GM20431 (cell line): ENCODE measurements around the gene PPP1R3G.
"Not testable (repeated sequence)": the region's sequence is repeated elsewhere in the genome, so short reads cannot be mapped to it uniquely, and the experiment has no call there.

Experiments
- in situ Hi-C: fragments of 300-500 bp; cut with MseI, MboI; formaldehyde crosslinking; loops from one replicate; pipeline ENCODE4 v1.15.0; 2020; ENCODE audit warnings: low sequenced_read_pairs; ENCODE audit not compliant: unreplicated experiment

The PPP1R3G gene

GRCh38 chr6:5084781-5085647 lies at the start of gene PPP1R3G:
Gene PPP1R3G (plus strand): TSS chr6:5085341. CDS start chr6:5085486, 145 bp downstream.
- in situ Hi-C loops, result no loop called here

DNA sequence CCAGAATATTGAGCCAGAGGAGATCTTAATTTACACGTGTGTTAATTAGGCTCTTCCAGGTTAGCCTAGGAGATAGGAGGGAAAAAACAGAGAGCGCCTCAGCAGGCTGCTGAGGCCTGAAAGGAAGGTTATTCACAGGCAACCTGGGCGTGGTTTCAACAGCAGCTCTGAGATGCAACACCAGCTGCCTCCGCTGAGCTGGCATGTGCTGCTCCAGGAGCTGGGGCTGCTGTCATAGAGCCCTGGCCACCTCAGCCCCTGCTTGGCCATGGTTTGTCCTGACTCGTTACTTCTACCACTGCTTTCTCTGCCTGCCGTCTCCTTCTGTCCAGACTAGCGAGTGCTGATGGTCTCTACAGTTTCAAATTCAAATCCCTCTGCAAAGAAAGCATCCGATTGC lies 48.9 kb upstream of the PPP1R3G start:
- in situ Hi-C loops, result no loop called here

DNA sequence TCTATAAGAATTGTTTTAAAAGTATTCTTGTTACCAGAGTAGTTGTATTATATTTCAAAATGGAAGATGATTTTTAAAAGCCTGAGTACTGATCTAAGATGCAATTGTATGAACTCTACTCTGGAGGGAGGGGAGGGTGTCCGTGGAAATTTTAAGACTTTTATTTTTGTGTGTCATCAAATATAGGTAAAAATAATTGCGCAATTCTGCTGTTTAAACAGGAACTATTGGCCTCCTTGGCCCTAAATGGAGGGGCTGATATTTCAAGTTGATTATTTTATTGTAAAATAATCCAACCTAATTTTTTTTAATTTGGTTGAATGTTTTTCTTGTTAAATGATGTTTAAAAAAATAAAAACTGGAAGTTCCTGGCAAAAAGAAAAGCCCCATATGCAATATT lies 43.2 kb upstream of the PPP1R3G start:
- in situ Hi-C loops, result no loop called here

DNA sequence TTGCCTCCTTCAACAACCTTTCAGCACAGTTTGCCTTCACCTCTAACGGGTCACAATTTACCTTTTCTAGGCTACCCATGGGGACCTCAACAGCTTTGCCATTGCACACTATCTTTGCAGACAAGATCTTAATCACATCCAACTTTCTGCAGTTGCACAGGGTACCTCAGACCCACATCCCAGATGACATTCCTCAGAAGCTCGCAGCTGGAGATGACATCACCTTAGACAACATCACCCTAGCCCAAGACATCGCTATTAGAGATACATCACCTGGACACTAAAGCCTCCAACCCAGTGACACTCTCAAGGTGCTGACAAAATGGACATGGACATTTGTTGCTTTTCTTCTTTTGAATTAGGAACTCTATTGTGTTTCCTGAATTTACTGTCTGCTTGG lies 42.7 kb upstream of the PPP1R3G start:
- in situ Hi-C loops, result no loop called here

- in situ Hi-C loops, result no loop called here
Observed at GRCh38 chr6:5044866-5045265, 40.3 kb upstream of the PPP1R3G start.

DNA sequence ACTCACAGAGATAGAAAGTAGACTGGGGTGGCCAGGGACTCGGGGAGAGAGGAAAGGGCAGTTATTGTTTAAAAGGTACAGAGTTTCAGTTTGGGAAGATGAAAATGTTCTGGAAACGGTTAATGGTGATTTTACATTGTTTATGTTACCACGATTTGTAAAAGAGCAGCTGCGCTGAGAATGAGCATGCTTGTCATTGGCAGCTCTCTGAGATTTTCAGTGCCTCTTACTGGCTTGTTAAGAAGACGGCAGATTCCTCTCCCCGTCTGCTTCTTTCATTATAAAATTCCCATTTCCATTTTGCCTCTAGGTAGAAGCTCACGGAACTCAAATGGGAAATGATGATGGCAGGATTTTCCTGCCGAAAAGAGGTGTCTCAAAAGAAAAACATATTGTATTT lies 39.7 kb upstream of the PPP1R3G start:
- in situ Hi-C loops, result no loop called here

- in situ Hi-C loops, result no loop called here
Observed at GRCh38 chr6:5046430-5046829, 38.7 kb upstream of the PPP1R3G start.

DNA sequence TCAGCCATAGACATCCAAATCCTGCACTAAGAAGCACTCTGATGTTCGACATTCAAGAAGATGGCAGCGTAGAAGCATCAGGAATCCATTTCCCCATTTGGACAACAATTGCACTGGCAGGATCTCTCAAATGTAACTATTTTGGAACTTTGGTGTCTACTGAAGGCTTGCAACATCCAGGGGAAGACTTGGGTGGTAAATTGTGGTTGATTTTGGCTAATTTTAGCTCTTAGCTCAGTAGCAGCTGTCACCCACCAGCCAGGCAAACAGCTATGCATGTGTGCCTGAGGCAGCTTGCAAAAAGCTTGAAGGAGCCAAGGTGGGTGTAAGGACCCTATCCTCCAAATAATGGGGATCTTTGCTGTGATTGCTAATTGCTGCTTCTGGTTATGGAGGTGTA lies 35.1 kb upstream of the PPP1R3G start:
- in situ Hi-C loops, result no loop called here

GRCh38 chr6:5051394-5051793 lies 33.7 kb upstream of the PPP1R3G start:
- in situ Hi-C loops, result no loop called here

- in situ Hi-C loops, result no loop called here
Observed at GRCh38 chr6:5053038-5053437, 32.1 kb upstream of the PPP1R3G start.

DNA sequence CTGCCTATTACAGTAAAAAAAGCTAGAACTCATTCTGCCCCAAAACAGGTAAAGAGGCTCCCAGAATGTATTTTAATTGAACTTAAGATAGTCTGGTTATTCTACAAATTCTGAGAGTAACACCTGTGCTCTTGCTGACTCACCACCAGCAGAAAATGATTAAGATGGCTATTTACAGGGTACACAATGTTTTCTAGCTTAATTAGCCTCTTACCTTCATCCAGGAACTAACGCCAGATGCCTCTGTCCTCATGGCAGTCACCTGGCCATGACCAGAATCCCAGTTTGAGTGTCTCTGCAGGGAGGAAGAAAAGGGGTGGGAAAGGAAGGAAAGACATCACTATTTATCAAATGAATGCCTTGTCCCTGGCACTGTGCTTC lies 31.3 kb upstream of the PPP1R3G start:
- in situ Hi-C loops, result no loop called here

GRCh38 chr6:5054245-5054873 lies 30.8 kb upstream of the PPP1R3G start:
- in situ Hi-C loops, result no loop called here

DNA sequence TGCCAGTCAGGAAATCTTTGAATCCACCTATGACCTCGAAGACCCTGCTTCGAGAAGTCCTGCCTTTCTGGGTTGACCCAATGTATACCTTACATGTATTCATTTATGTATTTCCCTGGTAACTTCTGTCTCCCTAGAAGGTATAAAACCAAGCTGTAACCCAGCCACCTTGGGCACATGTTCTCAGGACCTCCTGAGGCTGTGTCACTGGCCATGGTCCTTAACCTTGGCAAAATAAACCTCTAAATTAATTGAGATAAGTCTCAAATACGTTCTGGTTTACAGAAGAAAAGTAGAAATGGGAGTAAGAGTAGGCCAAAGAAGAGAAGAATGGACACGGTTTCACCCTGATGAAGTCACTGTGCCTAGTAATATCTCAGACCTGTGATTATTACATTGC lies 30.0 kb upstream of the PPP1R3G start:
- in situ Hi-C loops, result no loop called here

- in situ Hi-C loops, result no loop called here
Observed at GRCh38 chr6:5058254-5058653, 26.9 kb upstream of the PPP1R3G start.

GRCh38 chr6:5059036-5059896 lies 25.9 kb upstream of the PPP1R3G start:
- in situ Hi-C loops, result no loop called here

DNA sequence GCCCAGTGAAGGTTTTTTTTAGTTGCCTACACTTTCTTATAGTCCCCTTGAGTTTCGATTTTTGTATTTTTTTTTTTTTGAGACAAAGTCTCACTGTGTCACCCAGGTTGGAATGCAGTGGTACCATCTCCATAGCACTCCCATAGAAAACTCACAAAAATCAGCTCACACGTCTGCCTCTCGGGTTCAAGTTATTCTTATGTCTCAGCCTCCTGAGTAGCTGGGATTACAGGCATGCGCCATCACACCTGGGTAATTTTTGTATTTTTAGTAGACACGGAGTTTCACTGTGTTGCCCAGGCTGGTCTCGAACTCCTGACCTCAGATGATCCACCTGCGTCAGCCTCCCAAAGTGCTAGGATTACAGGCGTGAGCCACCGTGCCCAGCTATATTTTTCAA lies 24.7 kb upstream of the PPP1R3G start:
- in situ Hi-C loops, result not testable (repeated sequence)

DNA sequence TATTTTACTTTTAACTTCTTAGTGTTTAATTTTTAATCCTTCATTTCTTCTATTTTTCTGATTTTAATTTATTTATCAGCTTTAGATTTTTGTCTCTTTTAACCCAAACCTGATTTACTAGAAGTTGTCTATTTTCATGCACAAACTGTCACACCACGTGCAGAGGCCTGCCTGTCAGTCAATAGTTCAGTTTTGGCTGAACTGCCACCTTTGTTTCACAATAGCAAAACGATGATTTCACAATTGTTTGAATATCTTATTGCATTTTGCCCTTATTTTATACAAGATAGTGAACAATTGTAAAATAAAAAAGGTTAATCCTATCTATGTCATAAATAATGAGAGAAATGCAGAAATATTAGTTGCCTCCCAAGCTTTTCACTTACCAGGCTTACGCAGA lies 24.0 kb upstream of the PPP1R3G start:
- in situ Hi-C loops, result no loop called here

DNA sequence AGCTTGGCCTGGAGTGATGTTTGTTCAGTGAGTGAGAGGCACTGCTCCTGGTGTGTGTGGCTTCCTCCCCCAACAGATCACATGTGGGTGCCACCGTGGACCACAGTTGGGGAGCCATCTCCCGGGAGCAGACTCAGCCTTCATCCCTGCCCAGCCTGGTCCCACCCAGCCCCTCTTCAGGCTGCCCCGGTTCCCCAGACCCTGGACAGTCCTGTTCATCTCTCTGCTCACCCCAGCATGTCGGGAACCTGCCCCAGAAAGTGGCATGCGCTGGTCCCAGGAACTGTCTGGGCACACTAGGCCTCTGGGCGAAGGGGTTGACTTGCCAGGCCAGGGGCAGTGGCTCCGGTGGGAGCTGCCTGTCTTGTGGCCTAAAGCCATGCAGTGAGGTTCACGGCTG lies 21.5 kb upstream of the PPP1R3G start:
- in situ Hi-C loops, result no loop called here

DNA sequence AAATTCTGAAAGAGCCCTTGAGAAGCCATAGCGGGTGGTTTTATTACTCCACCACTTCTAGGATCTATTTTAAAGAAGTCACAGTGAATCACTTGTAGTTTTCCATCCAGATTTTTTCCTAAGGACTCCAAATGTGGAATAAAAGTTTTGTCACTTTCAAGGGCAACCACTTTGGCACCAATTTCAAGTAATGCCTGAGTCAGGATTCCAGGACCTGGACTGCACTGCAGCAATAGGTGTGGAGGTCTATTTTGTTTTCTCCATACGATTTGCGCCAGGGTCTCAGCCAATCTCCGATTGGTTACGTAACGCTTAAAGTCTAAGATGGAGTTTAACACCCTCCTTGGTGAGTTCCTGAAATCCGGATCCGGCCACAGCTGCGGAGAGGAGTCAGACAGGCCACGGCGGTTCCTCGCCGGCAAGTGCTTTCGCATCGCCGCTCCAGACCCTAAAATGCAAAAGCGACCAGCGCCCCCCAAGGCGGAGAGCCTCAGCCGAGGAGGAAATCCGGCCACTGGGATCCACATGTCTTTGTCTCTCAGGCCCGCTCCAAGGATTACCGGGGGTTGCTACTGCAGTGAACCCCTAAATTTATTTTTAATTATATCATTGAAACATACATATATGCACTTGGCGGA lies 18.6 kb upstream of the PPP1R3G start:
- in situ Hi-C loops, result no loop called here

- in situ Hi-C loops, result no loop called here
Observed at GRCh38 chr6:5067305-5067704, 17.8 kb upstream of the PPP1R3G start.
